ENCODE results near the gene GLDN.

GLDN gene

GRCh38 chr15:51323749-51324148 lies 17.7 kb upstream of the GLDN start:
- no peak for DNase-seq

GRCh38 chr15:51325167-51325566 lies 16.3 kb upstream of the GLDN start:
- no peak for DNase-seq

DNA sequence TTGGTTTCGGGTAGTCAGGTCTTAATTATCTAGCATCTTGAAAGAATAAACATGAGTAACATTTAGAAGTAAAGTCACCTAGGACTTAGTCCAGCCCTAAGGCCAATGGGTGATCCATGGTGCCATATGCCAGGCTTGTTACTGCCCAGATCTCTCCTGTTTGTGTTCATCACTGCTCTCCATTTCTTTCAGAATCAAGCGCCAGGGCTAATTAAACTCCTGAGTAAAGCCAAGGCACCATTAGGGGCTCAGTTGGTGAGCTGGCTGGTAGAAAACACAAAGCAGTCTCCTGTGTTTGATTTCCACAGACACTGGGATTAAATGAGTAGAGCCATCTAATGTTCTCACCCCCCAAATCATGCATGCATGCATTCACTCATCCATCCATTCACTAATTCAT lies 14.4 kb upstream of the GLDN start:
- DNase-seq: no peak

DNA sequence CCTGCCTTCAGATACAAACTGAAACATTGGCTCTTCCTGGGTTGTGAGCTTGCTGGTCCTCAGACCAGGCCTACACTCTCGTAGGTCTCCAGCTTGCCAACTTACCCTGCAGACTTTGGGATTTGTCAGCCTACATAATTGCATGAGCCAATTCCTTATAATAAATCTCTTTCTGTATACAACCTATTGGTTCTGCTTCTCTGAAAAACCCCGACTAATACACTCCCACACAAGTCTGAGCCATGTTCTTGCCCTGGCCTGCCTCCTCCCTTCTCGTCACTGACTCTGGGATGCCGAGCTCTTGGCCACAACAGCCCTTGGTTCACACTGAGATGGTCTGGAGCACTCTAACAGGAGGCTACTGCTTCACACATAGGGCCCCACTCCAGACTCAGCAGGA lies 12.5 kb upstream of the GLDN start:
- no peak for DNase-seq

- DNase-seq: peak; percentile 69
Observed at GRCh38 chr15:51331141-51331540, 10.3 kb upstream of the GLDN start.

GRCh38 chr15:51332206-51333147 lies 9.0 kb upstream of the GLDN start:
- DNase-seq: no peak

DNA sequence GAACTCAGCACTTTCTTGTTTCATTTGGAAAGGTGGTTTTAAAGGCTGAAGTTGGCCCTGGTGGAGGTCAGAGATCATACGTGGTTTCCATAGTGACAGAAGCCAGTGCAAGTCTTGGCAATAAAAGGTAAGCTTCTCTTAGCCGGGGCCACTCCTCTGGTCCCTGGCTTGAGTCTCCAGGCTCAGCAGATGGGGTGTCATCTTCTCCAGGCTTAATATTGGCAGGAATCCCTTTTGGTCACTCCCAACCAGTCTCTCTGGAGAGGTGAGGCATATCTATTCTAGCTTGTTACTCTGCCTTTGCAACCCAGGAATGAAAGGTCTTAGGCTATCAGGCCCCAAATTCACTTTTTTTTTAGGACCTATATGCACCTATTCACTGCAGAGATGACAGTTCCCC lies 7.9 kb upstream of the GLDN start:
- no peak for DNase-seq

DNA sequence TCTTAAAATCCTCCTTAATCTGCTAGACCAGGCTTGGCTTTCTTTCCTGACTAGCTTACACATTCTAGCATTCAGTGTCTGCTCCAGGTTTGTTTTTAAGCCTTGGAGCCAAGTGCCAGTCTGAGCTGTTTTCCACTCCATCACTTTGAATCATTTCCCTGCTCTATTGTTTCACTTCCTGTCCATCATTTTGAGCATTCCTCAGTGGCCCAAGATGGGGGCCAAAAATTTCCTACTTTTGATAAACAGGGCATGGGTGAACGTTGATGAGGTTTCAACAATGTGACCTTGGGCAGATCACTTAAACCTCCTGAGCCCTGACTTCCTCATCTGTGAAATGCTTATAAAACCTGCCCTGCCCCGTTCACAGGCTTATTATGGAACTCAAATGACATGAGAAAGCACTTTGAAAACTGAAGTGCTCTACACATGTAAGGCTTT lies 7.4 kb upstream of the GLDN start:
- peak; percentile 37 for DNase-seq

- no peak for DNase-seq
Observed at GRCh38 chr15:51335087-51335486, 6.4 kb upstream of the GLDN start.

DNA sequence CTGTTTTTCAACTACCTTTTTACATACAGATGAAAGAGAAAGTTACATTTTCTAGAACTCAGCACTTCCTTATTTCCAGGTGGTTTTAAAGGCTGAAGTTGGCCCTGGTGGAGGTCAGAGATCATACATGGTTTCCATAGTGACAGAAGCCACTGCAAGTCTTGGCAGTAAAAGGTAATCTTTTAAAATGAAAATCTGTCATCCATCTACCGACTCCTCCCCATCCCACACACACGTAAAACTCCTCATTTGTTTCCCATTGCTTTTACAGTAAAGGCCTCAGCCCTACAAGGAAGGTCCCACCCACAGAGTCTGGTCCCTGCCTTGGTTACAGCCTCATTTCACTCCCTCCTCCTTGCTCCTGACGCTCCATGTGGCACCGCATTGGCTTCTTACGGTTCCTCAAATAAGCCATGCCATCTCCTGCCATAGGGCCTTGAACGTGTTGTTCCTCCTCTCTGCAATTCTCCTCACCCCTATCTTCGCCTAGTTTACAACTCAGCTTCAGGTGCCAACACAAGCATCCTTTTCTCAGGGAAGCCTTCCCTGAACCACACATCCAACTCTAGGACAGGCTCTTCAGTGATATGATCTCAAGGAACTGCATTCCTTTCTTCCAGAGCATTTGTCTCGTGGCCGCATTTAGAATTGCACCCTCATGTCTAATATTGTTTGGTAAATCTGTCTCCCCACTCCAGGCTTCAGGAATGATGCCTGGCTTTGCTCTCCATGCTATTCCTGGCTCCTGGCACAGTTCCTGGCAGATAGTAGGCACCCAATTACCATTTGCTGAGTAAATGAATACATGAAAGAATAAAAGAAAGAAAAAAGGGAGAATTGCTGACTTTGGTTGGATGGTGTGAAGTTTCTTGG lies 5.7 kb upstream of the GLDN start:
- DNase-seq: peak; percentile 51

DNA sequence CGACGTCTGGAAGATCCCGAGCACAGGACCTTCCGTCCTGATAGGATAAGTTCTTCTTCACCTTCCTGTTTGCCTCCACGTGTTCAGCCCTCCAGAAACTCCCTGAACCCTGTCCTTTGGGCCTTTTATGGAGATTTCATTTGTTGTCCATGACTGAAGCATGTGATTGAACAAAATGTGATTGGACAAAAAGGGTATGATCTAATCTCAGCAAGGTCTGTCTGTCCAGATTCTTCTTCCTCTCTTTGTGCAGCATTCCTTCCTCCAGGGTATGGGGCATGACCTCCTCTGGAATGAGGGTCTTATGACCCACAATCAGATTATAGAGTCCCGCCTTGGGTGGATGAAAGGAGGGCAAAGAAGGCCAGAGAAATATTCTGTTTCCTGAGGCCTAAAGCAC lies 3.0 kb upstream of the GLDN start, which contains the start of gene CYP19A1:
Gene CYP19A1 (minus strand): TSS at position 101 of the 400 bp plus-strand sequence. CDS start 95,684 bp downstream, outside the sequence.
- no peak for DNase-seq

- DNase-seq: no peak
Observed at GRCh38 chr15:51342227-51342999, 958 bp downstream of the GLDN start.

- DNase-seq: no peak
Observed at GRCh38 chr15:51343466-51343865, 2.0 kb downstream of the GLDN start.

DNA sequence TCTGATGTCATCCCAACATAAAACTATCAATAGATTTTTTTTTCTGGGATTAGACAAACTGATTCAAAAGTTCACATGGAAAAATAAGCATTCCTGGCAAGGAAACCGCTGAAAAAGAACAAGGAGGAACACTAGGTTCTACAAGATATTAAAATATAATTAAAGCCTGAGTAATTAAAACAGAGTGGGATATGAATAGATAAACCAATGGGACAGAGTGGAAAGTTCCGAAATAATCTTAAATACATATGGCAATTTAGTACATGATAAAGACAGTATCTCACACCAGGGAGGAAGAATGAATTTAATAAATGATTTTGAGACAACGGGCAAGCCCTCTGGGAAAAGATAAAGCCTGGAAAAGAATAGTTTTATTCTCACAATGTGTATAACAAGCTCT lies 4.7 kb downstream of the GLDN start:
- no peak for DNase-seq

DNA sequence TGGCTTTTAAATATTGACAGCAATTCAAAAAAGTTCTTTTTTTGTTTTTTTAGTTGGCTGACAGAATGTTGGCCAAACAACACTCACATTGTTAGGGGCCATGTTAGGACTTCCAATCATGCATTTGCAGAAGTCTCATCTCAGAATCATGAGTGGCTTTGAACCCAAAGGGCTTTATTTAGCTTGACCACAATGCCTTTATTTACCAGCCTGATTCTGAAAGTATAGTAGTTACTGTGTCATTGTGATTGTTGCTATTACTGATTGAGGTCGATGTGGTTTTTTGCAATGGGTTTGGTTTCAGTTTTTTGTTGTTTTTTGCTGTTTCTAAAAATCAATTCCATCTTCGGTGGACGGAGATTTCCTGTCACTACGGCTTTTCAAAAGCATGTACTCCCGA lies 7.2 kb downstream of the GLDN start:
- DNase-seq: no peak

GRCh38 chr15:51349156-51349844 lies 7.8 kb downstream of the GLDN start:
- no peak for DNase-seq

DNA sequence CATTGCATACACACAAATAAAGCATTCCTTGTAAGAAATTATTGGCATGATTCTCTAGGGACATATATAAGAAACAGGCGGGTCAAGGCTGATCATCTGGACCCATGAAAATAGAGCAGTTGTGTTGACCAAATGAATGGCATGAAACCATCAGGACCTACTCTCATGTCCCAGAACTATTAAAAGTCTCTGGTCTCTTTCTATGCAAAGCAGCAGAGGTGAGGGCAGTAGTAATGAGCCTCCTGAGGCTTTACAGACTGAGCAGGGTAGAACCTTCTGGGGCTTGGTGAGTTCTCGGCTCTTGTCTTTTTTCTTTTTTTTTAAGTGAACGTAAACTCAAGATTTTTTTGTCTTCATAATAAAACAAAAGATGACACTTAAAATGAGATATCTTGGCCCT lies 9.3 kb downstream of the GLDN start:
- DNase-seq: no peak

- no peak for DNase-seq
Observed at GRCh38 chr15:51353976-51354375, 12.5 kb downstream of the GLDN start.

DNA sequence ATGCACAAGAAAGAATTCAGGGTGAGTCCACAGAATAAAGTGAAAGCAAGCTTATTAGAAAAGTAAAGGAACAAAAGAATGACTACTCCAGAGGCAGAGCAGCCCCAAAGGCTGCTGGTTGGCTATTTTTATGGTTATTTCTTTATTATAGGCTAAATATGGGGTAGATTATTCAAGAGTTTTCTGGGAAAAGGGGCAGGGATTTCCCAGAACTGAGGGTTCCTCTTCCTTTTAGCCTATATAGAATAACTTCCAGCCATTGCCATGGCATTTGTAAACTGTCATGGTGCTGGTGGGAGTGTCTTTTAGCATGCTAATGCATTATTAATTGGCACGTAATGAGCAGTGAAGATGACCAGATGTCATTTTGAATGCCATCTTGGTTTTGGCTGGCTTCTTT lies 13.6 kb downstream of the GLDN start:
- DNase-seq: no peak

- DNase-seq: no peak
Observed at GRCh38 chr15:51356147-51356546, 14.7 kb downstream of the GLDN start.

GRCh38 chr15:51356983-51357382 lies 15.5 kb downstream of the GLDN start:
- no peak for DNase-seq

- no peak for DNase-seq
Observed at GRCh38 chr15:51359981-51360380, 18.5 kb downstream of the GLDN start.
